HG02840 (cell line): Measurements from ENCODE around the gene CBX1.
"Not testable (repeated sequence)": the region's sequence is repeated elsewhere in the genome, so short reads cannot be mapped to it uniquely, and the experiment has no call there.

ENCODE experiments used
- ATAC-seq: cut with Tn5 transposase; IDR thresholded peaks from one replicate; pipeline ENCODE4 v1.9.1; 2021; ENCODE audit warnings: mild to moderate bottlenecking, moderate library complexity, moderate number of reproducible peaks; ENCODE audit not compliant: unreplicated experiment, low FRiP score

Gene CBX1

DNA sequence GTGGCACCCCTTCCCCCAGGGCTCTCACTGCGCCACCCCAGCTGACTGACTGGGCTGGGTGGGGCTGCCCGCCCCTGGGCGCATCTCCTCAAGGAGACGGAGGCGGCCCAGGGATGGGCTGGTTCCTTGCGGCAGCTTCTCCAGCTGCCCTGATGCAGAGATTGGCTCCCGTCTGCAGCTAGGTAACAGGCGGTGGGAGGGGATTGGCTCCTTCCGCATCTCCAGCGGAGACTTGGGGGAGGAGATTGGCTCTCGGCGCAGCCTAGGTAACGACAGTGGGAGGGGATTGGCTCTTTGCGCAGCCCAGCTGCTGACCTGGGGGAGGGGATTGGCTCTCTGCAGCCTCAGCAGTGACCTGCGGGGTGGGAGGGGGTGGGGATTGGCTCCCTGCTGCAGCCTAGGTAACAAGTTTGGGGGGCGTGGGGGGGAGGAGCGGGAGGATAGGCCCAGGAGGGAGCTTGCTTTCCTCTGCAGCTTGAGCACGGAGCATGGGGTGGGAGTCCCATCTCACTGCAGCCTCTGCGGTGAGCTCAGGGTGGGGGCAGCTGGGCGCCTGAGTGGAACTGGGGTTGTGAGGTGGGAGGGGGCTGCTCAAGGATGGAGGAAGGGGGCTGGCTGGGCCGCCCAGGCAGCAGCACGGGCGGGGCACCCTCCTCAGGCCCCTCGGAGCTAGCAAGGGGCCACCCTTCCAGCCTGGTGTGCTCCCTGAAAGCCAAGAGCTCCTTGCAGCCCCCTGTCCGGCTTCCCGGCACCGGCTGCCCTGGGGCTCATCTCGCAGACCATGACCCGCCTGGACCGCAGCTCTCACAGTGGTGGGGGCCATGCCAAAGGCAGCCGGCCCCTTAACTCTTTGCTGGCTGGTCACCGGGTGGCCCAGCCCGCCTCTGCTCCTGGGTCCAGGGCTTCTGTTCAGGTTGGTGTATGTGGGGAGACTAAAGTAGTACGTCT is 46.8 kb downstream of the CBX1 start:
- no peak for ATAC-seq

DNA sequence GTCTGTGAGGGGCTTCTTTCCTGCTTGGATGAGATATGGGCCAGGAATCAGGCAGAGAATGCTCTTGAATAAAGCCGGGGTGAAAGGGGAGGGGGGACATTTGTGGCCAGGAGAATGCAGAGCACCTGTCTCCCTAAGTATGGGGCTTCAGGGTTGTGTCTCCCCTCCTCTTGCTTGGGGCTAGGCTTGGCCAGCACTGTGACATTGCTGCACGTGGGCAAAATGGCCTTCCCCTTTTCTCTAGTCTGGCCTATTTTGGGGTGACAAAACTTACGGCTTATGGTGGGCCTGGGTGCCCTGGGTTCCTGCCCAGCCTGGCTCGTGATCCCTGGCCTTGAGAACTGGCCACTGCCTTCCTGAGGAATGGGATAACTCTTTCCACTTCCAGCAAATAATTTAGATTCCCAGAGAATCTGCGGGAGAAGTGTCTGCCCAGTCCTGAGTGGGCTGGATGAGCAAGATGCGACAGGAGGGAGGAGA is 47.5 kb downstream of the CBX1 start:
- ATAC-seq: no peak

DNA sequence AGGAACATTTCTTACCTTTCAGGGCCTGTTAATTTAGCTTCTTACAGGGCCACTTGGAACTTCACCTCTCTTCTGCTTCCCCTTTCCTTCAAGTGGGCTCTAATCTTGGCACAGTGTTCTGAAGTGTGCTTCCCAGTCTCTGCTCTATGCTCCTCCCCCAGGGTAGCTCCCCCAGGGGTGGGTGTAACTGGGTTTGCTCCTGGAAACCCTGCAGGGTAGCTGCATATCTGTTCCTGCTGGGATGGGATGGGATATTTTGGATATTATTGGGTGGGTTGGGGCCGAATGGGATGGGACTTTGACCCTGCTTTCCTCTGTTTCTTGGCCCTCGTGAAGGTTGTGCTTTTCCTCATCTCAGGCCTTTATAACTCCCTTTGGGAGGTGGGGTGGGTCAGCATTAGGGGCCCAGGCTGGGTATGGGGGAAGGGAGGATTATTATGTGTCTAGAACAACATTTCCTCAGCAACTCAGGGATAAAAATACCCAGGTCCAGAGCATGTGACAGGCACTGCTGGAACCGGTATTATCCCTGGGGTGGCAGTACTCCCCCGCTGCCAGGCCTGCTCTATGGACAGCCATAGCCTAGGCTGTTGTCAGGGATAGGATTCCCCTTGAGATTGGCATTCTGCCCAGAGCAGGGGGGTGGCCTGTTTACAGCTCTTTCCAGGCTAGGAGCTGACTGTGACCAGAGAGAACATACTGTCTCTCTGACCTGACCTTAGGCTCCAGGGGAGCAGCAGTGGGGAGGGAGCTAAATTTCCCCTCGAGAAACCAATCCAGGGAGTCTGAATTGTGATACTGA is 48.1 kb downstream of the CBX1 start:
- no peak for ATAC-seq

DNA sequence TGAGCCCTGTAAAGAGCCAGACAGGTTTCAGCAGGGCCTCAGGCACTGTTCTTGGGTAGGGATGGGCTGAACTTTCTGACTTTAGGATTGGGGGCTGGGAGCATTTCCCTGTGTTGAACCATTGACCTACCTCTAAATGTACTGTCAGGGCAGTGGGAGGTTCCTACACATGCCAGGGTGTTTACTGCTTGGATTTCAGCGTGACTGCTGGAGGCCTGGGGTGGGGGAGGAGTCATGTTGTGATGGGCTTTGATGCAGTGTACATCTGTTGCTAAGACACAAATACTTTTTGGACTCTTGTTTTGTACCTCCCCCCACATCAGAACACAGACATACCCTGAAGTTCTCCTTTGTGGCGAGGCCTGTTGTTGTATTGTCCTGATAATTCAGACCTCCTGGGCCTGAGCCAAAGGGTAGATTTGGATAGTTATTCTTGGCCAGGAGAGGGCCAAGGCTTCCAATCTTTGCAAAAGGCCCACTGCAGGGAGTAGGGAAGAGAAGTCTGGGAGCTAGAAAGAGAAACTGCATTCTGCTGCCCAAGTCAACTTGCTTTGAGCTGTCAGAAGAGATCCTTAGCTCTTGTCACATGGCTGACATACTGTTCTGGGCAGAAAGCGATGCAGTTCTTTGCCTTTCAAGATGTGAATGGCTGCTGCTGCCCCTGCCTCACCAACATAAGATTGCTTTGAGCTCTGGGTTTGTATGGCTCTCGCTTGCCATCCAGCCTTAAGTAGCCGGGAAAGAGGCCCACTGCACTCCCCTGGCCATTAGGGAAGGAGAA is 49.4 kb downstream of the CBX1 start:
- no peak for ATAC-seq

DNA sequence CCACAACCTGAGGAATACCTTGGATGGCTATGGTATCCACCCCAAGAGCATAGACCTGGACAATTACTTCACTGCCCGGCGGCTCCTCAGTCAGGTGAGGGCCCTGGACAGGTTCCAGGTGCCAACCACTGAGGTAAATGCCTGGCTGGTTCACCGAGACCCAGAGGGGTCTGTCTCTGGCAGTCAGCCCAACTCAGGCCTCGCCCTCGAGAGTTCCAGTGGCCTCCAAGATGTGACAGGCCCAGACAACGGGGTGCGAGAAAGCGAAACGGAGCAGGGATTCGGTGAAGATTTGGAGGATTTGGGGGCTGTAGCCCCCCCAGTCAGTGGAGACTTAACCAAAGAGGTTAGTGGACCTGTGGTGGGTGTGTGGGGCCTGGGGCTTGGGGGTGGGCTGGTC is 50.0 kb downstream of the CBX1 start:
- ATAC-seq: no peak

DNA sequence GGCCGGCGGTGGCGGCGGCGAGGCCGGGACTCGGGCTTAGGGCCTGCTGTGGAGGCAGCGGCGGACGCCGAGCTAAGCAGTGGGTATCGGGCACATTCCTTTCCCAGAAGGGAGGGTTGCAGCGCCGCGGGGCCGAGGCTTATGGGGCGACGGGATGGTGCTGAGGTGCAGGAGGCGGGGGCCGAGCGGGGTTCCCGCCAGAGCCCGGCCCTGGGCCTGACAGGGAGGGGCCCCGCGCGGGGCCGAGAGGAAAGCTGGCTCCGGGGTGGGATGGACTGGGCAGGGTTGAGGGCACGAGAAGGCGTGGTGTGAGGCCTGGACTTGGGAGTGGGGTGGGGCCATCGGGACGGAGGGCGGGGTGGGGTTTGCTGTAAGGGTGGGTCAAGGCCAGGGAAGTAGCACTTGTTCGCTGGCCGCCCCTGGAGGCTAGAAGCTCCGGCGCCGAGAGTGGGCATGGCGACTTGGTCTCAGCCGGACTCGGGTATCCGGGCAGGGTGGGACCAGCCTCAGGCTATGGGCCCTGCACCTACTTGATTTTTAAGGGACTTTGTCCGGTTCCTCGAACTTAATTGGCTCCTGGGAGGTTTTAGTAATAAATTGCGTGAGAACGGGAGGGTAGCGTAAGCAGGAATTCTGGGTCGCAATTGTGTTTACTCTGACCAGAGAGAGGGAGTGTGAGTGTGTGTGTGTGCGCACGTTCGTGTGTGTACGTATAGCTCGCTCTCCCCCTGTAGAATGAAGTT is 52.7 kb downstream of the CBX1 start:
- peak; percentile 45 for ATAC-seq

DNA sequence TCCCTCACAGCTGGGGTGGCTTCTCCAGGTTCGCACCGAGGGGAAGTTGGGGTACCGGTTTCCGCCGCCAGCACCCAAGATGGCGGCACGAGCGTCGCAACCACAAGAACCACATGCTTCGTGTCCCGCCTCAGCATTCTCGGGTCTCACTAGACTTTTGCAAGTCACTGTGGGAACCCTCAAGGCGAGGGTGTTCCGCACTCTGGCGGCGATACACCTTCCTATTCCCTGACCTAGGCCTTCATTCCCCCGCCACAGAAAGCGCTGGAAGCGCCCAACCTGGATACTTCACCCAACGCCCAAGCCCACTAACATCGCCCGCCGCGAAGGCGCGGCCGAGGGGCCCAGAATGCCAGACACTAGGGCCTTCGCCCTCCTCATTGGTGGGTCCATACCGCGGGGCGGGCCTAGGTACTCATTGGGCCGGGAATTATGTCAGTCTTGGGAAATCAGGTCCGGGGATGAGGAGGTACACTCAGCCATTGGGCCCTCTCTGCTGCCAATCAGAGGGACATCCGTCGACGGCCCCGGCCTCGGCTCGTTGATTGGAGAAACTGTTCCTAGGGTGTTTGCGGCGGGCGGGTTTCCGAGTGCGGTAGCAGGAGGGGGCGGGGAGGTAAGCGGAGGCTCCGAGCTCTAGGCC is 53.4 kb downstream of the CBX1 start, which contains the start of gene NFE2L1:
Gene NFE2L1, plus strand, starts transcription at position 619 of the 643 bp plus-strand sequence. CDS start 2,760 bp downstream, outside the sequence.
- peak; percentile 89 for ATAC-seq

DNA sequence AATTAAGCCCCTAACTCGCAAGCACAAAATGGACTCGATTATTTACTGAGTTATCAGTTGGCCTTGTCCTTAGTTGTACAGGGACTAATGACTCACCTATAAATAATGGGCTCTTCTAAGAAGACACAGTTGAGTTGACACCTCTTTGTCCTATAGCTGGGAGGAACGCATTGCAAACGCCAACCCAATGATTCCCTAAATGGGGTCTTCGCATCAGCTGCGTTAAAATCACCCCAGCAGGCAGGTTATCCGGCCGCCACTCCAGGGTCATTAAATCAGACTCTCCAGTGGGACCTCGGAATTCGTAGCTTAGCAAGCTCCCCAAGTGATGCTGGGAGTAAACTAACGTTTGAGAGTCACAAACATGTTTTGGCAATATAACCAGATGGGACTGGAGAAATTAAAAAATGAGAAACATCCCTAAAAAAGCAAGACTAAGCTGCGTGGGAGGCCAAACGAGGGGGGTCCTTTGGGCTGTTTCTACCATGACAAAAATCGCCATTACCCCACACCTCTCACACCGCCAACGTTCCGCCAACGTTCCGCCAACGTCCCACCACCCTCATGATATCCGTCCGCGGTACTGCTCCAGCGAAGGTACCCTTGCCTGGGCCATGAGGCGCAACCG is 54.1 kb downstream of the CBX1 start:
- ATAC-seq: no peak

DNA sequence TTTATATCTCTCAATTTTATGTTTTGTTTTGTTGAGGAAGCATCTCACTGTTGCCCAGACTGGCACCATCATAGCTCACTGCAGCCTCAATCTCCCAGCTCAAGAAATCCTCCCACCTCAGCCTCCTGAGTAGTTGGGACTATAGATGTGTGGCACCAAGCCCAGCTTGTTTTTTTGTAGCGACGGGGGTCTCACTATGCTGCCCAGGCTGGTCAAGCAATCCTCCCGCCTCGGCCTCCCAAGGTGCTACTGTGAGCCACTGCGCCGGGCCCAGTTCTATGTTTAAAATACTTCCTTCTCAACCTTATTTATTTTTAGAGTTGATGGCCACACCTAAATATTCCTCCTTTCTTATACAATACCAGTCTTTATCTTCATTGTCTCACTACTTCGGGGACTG is 55.0 kb downstream of the CBX1 start:
- no peak for ATAC-seq

DNA sequence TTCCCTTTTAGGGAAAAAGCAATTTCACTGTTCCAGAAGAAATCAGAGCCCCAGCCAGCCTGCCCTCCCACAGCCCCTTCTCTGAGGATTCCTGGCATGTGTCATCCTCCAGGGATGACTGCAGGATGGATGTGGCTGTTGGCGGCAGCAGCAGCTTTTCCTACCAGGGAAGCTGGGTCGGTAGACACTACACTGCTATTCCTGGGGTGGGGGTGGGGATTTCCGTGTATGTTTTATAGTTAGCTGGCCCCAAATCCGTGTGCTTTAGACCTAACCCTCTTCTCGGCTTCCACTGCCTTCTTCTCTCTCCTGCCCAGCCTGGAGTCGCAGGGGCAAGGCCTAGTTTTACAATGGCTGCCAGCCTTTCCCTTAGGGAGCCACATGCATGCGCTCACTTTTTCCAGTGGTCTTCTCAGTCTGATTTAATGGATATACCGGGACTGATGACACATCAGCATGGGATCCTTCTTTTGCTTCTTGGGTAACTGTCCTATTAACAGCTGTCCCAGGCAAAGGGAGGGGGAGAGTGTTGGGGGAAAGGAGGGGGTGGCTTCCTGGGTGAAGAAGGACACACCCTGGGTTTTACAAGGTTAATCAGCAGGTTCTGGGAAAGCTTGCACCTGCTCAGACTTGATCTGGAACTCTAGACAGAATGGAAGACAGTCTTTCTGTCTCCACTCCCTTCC is 55.8 kb downstream of the CBX1 start:
- no peak for ATAC-seq

DNA sequence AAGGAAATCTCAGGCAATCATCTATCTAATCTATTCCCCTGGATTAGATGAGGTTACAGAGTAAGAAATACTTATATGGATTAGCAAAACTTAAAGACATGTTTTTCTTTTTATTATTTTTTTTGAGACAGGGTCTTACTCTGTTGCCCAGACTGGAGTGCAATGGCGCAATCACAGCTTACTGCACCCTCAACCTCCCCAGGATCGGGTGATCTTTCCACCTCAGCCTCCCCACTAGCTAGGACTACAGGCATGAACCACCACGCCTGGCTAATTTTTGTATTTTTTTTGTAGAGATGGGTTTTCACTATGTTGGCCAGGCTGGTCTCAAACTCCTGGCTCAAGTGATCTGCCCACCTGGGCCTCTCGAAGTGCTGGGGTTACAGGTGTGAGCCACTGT is 56.4 kb downstream of the CBX1 start:
- no peak for ATAC-seq

DNA sequence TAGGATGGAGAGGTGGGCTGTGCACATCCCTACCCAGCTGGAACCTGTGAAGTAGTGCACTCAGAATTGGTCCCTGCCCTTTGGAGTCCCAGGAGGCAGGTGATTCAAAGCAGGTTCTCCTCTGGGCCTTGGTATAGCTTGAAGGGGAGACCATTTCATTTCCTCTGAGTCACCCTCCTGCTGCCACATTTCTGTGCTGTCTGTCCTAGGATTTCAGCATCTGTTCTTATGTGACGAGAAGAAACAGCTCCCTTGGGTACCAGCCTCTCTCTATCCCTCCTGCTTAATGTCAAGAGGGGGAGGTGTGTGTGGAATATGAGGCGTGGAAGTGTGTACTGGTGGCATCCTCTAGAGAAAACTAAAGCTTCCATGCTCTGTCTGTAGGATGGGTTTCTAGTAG is 58.1 kb downstream of the CBX1 start:
- ATAC-seq: no peak

DNA sequence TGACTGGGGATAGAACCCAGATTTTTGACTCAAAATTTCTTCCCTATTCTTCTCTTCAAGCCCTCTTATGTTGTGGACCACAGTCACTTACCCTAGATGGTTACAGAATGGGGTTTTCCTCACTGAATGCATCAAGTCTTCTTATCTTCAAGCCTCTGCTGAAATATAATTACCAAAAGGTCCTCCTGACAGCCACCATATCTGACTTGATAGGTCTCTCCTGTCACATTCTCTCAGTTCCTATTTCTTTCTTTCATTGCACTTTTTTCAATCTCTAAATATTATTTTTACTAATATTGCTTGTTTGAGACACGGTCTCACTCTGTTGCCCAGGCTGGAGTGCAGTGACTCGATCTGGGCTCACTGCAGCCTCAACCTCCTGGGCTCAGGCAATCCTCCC is 62.6 kb downstream of the CBX1 start:
- ATAC-seq: no peak

DNA sequence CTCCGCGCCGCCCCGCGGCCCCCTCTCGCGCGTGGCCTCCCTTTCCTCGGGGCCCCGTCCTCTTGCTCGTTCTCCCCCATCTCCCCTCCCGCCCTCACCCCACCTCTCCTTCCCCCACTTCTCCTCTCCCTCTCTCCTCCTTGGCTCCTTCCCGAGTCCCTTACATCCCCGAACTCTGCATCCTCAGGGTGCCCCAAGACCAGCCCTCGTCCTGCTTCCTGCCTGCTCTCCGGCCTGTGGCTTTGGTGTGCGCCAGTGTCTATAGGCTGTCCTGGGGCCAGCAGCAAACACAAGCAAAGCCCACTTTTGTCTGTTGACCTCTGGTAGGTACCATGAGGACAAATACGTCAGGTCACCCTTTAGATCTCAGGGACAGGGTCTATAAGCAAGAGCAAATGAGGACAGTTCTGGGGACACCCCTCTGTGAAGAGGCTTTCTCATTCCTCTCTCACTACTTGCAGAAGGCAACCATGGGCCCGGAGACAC is 63.4 kb downstream of the CBX1 start:
- no peak for ATAC-seq

DNA sequence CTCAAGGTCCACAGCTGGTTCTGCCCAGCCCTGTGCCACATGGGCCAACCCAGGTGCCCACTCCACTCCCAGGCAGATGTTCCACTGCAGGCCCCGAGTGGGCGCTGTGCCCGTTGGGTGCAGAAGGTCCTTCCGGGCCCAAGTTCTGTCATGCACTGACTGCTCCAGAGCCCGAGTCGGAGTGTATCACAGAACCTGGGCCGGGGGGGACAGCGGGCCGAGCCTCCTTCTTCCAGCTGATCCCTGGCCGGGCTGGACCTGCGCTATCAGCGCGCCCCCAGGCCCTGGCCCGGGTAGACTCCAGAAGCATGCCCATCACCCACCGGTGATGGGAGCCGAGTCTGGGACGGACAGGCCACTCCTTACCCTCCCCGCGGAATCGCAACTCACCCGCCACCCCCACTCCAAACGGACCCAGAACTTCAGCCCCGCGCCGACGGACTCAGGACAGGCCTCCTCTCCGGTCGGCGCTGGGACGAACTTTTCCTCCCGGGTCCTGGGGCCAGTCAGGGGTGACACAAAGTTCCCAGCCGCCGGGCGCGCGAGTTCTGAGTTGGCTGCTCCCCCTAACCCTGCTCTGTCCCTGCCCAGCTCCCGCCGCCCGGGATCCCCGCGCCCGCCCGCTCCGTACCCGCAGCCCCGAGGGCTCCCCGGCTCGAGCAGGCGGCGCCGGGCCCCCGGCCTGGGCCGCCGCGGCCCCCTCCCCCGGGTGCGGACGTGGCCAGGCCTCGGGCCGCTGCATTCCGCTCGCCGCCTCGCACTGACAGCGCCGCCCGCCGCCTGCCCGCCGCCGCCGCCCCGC is 64.0 kb downstream of the CBX1 start, which contains the start of gene COPZ2:
Gene COPZ2, minus strand, starts transcription at position 762 of the 802 bp plus-strand sequence. Its CDS starts 20 bp downstream, at position 742.
- no peak for ATAC-seq

DNA sequence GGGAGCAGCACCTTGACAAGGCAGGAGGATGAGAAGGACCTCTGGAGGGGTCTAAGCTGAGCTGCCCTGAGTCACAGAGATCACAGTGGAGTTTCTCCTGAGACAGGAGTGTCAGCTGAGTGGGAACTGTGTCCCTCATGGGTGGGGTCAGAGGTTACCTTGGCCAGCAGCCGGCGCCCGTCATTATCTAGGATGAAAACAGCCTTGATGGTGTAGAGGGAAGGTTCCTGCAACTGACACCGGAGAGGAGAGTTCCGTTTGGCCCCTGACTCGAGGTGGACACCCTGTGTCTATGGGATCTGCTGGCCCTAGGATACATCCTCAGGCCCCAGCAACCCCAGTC is 64.6 kb downstream of the CBX1 start:
- no peak for ATAC-seq

DNA sequence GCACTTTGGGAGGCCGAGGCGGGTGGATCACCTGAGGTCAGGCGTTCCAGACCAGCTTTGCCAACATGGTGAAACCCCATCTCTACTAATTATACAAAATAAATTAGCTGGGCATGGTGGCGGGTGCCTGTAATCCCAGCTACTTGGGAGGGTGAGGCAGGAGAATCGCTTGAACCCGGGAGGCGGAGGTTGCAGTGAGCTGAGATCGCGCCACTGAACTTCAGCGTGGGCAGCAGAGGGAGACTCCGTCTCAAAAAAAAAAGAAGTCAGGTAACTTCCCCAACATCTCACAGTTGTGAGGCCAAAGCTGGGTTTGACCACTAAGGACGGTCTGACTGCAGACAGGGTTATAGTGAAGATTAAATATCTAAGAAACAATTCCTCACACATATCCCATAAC is 66.5 kb downstream of the CBX1 start:
- not testable (repeated sequence) for ATAC-seq
